Activated CD8-positive, alpha-beta memory T cell treated with anti-CD3 and anti-CD28 coated beads for 24 hours (primary cell): Measurements from ENCODE around the gene LTBP1.
"Not testable (repeated sequence)": the region's sequence is repeated elsewhere in the genome, so short reads cannot be mapped to it uniquely, and the experiment has no call there.

ENCODE experiments used
- DNase-seq: peaks from one replicate; pipeline ENCODE4 v3.0.0-alpha.2; 2020

LTBP1 gene, protein sequence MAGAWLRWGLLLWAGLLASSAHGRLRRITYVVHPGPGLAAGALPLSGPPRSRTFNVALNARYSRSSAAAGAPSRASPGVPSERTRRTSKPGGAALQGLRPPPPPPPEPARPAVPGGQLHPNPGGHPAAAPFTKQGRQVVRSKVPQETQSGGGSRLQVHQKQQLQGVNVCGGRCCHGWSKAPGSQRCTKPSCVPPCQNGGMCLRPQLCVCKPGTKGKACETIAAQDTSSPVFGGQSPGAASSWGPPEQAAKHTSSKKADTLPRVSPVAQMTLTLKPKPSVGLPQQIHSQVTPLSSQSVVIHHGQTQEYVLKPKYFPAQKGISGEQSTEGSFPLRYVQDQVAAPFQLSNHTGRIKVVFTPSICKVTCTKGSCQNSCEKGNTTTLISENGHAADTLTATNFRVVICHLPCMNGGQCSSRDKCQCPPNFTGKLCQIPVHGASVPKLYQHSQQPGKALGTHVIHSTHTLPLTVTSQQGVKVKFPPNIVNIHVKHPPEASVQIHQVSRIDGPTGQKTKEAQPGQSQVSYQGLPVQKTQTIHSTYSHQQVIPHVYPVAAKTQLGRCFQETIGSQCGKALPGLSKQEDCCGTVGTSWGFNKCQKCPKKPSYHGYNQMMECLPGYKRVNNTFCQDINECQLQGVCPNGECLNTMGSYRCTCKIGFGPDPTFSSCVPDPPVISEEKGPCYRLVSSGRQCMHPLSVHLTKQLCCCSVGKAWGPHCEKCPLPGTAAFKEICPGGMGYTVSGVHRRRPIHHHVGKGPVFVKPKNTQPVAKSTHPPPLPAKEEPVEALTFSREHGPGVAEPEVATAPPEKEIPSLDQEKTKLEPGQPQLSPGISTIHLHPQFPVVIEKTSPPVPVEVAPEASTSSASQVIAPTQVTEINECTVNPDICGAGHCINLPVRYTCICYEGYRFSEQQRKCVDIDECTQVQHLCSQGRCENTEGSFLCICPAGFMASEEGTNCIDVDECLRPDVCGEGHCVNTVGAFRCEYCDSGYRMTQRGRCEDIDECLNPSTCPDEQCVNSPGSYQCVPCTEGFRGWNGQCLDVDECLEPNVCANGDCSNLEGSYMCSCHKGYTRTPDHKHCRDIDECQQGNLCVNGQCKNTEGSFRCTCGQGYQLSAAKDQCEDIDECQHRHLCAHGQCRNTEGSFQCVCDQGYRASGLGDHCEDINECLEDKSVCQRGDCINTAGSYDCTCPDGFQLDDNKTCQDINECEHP (N-terminal part only)

DNA sequence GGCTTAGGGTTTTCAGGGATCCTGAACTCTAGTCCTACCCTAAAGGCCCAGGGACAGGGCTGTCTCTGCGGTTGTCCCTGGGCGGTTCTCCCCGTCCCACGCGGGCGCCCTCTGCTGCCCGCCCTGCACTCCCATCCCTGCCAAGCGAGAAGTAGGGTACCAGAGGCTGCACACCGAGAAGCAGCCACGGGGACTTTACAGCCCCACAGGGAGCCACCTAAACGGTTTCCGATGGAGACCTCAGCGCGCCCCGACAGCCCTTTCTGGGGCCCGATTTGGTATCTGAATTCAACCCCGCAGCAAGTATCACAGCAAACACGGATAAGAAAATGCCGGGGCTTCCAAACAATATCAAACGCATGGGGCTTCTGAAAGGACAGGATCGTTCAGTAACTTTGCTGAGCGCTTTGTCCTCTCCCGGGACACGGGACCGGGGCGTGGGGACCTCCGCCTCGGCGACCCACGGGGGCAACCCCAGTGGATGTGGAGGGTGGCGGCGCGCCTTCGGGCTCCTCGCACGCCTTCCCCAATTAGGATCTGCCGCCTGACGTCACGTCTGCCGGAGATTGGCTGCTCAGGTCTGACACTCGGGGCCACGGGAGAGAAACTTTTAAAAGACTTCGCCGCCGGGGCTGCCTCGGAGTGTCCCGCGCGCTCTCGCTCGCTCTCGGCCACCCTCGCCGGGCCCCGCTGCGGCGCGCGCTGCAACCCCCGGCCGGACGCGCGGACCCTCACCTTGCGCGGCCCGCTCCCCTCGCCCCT lies at the start of gene LTBP1:
Gene LTBP1, plus strand, starts transcription at position 640 of the 762 bp plus-strand sequence. CDS start 372 bp downstream, outside the sequence.
- peak; percentile 77 for DNase-seq

DNA sequence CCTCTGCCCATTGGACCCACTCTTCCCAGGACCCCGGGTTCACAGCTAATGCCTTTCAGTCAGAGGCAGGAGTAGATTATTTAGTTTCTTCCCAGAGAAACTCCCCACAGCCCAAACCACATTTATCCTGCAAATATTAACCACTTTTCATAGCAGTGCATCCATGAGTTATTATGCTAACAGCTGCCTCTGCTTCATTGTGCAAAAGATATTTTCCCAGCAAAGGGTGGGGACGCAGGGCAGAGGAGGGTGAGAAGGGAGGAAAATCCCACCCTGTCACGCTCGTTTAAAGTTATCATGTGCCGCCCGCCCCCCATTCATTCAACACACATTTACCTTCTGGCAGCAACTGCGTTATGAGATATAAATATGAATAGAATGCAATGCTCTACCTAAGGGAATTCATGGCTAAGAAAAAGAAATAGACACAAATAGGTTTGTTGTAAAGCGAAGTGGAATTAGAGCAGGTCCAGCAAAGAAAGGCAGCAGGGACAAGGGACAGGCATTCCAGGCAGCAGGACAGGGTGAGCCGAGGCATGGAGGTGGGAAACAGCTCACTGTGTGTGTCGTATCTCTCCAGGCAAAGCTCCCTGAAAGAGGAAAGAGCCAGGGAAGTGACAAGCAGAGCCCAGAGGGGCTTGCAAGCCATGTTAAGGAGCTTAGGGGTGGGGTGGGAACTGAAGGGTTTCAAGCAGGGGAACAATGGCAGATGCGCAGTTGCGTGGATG lies 46.3 kb upstream of the LTBP1 start:
- no peak for DNase-seq

DNA sequence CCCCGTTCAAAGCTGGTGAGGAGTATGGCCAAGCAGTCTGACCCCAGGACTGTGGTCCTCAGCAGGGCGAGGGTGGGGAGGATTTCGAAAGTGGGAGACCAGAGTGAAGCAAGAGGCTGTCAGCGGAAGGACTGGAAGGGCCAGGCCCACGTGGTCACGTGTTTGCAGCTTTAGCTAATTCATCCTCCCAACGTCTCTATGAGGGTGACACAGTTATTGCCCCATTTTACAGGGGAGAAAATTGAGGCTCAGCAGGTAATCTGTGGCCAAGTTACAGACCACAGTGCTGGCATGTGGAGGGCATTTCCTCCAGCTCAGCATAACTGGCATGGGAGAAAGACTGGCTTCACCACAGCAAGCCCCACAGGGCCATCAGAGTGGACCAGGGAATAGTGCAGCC lies 45.4 kb upstream of the LTBP1 start:
- DNase-seq = no peak

DNA sequence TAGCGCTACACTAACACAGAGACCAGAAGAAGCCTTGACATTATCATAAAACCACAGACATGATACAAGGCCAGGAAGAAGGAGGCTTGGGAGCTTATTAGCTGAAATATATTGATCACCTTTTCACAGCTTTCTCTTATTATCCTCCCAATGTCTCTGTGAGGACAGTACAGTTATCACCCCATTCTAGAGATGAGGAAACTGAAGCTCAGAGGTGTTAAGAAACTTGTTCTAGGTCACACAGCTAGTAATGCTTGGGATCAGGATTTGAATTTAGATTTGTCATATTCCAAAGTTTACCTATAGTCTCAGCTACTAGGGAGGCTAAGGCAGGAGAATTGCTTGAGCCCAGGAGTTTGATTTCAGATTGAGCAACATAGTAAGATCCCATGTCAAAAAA lies 44.6 kb upstream of the LTBP1 start:
- DNase-seq = no peak

DNA sequence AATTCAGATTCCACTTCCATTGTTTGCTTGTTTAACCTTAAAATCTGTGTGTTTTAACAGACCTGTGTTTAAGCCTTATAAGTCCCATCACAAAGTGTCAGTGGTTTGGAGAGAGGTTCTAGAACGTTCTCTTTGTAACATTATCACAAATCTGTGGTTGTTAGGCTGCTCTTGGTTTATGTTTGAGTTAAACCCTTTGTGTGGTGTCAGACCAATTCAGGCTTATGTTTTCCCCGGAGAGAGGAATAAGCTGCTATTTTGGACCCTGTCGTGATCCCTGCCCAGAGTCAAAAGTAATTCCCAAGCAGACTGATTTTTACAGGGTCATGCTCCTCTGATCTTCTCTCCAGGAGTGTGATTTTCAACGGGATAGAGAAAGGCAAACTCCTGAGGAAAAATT lies 43.8 kb upstream of the LTBP1 start:
- DNase-seq = no peak

DNA sequence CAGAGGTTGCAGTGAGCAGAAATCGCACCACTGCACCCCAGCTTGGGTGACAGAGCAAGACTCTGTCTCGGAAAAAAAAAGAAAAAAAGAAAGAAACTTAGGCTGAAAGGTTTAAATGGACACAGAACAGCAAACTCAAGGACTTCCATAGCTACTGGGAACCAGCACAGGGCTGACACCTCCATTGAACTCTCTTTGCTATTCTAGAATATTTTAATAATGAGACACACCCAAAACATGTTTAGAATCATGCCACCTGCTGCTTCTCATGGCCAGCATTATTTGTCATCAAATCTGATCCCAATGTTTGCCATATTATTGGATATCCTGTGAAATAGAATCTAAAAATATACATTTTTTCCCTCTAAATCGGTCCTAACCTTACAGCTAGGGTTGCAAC lies 42.7 kb upstream of the LTBP1 start:
- no peak for DNase-seq

DNA sequence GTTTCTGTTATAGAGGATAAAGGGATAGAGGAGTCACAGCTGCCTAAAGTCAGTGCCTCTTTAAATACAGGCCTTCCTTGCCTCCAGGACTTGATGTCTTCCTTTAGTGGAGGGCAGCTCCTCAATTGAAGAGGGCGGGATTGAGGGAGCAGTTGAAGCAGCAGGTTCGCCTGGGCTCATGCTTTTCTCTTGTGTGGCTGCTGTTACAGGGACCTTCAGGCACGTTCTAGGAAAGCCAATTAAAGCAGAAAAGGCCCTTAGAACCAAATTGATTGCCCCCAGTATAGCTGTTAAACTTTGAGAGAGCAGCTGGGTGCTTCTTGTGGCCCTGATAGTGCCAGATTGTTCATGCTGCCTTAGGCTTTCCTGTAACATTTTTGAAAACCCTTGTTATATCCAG lies 42.0 kb upstream of the LTBP1 start:
- no peak for DNase-seq

DNA sequence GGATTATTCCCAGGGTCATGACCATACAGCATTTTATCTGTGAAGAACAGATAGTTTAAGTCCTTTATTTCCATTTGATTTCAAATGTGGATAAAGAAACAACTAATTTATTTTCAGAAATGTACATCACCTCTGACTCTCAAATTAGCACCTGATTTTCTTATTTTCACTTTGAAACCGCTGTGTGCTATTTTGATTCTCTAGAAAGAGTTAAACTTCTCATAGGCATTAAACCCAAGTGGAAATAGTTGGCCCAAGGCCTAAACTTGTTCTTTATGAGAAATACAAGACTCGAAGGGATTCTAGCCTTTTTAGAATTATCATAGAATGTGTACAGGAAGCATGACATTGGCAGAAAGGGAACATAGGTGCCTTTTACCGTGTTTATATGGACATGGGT lies 41.5 kb upstream of the LTBP1 start:
- DNase-seq = no peak

DNA sequence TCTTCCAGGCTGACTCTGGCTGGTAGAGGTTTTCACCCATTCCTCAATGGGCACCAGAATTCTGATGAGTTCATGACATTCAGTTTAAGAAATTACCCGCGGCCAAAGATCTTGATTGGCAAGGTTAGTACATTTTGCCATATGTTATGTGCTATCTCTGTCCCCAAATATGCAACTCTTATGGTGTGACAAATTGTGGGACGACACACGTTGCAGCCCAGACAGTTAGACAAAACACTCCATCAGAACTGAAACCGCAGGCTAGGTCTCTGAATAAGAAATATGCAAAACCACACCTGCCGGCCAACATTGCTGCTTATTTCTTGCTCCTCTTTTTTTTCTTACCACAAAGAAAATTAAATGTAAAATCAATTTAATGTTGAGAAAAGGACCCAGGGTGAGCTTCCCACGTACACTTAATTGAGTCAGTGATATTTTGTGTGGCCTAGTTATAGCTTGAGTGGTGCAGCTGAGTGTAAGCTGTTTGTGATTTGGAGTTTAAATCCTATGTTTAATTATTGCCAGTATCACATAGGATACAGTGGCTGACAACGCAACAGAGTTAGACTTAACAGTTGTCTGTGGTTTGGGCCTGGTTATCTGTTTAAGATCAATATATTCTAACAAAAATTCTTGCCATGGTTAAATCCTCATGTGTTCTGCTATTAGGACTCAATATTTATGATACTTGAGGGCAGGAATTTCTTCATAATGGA lies 35.7 kb upstream of the LTBP1 start:
- no peak for DNase-seq

DNA sequence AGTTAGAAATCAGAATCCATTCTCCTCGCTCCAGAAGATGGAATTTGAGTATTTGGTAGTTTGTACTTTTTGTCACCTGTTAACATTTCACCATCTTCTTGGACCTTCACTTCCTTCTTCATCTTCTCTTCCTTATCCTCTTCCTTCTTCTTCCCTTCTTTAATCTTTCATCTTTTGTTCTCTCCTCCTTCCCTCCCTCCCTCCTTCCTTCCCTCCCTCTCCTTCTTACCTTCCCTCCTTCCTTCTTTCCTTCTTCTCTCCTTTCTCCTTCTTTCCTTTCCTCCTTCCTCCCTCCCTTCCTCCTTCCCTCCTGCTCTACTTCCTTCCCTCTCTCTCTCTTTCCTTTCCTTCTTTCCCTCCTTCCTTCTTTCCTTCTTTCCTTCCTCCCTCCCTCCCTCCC lies 31.1 kb upstream of the LTBP1 start:
- DNase-seq = no peak

DNA sequence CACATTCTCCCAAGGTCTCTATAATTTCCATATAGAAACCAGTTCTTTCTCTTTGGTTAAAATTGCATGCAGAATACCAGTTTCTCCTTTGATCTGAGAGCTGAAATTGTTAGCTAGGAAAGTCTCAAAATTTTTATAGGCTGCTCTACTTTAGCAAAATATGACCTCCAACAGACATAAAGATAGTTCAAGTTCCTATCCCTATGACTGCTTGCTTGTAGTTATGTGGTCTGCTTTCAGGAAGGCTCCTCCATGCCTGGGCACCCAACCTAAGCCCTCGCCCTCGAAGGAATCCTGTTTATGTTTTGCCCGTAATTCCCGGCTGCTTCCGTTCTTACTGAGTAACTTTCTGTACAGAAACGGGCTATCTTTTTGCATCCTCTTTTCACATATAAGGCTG lies 28.0 kb upstream of the LTBP1 start:
- DNase-seq = no peak

DNA sequence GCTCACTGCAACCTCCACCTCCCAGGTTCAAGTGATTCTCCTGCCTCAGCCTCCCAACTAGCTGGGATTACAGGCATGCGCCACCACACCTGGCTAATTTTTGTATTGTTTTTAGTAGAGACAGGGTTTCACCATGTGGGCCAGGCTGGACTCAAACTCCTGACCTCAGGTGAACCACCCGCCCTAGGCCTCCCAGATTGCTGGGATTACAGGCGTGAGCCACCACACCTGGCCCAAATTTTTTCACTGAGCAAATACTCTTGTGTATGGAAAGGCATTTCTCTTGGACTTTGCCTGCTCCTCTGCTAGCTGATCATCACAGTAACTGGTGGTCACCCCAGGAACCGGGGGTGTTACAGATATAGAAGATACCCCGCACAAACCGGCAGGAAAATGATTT lies 26.9 kb upstream of the LTBP1 start:
- DNase-seq = not testable (repeated sequence)

DNA sequence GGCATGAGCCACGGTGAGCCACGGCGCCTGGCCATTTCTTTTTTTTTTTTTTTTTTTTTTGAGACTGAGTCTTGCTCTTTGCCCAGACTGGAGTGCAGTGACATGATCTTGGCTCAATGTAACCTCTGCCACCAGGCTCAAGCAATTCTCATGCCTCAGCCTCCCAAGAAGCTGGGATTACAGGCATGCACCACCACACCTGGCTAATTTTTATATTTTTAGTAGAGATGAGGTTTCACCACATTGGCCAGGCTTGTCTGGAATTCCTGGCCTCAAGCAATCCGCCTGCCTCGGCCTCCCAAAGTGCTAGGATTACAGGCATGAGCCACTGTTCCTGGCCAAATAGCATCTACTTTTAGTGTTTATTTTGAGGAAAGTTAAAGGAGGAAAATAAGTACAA lies 25.3 kb upstream of the LTBP1 start:
- not testable (repeated sequence) for DNase-seq

DNA sequence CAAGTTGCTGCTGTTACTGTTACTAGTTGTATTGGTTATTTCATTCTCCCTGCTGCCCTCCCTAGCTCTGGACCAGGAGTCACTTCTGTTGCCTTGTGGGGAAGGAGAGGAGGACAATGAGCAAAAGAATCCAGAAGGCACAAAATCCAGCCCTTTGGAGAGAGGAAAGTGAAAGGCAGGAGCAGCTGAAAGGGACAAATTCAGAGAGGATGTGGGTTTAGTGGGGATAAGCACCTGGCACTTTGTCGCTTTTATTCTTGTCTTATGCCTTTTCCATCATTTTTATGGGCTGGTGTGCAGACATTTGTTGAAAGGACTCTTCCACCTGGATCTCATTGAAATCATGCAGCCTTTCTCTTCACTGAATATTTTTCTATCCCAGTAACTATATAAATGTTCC lies 24.3 kb upstream of the LTBP1 start:
- no peak for DNase-seq

DNA sequence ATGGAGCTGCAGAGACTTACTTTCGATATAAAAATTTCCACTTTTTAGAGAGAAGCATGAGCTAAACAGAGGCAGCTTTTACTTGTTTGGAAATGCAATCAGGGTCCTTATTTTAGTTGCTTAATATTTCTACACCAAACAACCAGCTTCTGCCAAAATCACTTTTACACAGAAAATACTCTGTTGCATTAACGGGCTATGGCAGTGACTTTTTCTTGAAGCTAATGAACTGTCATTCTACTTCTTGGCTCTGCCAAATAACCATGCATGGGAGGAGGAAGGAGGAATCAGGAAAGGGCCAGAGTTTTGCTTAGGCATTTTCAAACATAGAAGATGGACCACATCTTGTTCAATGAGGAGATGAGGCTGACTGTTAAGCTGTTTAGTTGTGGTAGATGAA lies 23.6 kb upstream of the LTBP1 start:
- no peak for DNase-seq

DNA sequence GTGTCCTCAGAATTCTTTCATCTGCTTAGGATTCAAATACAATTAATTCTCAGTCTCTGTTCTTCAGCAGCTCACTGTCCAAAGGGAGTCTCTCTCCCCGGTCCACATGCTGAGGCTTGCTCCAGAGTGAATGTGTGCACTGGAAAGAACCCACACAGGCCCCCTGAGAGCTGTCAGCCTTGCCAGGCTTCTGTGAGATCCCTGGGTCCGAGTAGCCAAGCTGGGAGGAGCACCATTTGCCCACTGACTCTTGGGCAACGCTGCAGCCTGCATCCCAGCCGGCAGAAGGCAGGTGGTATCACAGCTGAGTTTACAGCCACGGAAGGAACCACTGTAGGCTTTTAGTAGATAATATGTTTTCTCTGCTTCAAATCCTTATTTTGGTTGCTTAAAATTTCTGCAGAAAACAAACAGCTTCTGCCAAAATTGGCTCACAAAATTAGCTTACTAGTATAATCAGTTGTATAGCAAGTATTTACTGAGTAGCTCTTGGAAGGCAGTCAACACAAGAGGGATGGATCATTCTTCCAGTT lies 21.4 kb upstream of the LTBP1 start:
- DNase-seq = no peak

DNA sequence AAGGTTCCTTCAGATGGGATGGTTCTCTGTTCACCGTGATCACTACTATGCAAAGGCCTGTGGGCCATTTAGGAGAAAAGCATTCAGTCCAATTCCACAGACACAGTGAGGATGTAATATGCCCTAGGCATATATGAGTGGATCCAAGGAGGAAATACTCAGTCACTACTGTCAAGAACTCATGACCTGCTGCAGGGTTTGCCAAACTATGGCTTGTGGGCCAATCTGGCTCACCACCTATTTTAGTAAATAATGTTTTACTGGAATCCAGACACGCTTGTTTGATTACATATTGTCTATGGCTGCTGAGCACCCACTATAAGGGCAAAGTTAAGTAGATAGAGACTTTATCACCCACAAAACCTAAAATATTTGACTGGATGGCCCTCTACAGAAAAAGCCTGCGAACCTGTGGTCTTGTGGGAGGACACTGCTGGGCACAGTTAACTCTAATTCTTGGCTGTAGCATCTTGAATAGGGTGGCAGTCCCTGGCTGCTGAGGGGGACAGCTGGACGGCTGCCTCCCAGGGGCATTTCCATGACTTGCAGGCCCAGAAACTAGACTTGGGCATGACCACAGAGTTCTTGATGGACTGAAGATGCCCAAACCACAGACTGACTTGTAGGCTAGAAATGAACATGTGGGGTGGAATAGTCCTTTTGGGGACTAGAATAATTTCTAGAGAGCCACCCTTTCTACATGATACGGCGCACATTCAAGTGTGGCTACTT lies 20.6 kb upstream of the LTBP1 start:
- DNase-seq = no peak

DNA sequence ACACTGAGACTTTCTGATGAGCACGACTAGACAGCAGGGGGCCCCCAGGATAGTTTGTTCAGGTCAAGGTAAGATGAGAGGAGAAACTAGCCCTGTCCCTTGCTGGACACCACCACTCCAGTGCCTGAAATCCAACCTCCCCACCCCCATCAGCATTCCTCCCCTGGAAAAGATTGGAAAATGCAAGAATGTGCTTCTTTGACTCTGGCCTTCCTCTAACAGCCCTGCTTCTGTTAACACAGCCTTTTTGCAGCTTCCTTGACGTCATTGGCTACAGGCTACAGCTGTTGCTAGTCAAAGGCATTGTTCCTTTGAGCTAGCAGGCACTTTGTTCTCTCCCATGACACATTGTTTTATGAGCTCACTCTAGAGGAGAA lies 20.1 kb upstream of the LTBP1 start:
- DNase-seq = no peak

DNA sequence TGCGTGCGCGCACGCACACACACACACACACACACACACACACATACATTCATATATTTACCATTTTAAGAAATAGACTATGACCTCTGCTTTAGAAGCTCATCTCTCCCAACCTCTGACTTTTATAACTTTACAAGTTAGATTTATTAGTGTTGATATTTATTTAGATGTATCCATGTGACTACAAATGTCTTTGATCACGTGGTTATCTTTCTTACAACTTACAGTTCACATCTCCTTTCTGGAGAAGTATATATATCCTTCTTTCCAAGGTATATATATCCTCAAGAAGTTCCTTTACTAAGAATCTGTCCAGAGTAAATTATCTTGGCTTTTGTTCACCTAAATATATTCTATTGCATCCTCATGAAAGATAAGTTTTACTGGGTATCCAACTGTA lies 16.3 kb upstream of the LTBP1 start:
- DNase-seq = no peak

DNA sequence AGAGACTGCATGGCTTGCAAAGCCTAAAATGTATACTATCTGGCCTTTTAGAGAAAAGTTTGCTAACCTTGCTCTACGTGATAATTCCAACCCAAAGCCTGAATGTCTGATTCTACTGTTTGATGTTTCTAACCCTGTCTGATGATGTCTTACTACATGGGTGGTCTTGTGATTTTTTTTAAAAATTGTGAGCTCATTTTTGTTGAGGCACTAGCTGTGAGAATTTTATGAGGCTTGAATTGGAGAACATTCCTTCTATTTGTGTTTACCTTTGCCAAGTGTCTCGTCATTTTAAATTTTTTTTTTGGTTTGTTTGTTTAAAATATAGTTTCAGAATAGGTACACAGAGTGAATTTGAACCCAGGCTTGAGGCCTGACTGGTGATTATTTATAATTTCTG lies 15.2 kb upstream of the LTBP1 start:
- no peak for DNase-seq
